DMS53 treated with DMSO at 0.1 percent for 48 hours (cell line): Measurements from ENCODE around the gene GMPPB.
"Not testable (repeated sequence)": the region's sequence is repeated elsewhere in the genome, so short reads cannot be mapped to it uniquely, and the experiment has no call there.

ENCODE experiments used
- DNase-seq: peaks from one replicate; lab custom pipeline; 2025; ENCODE audit not compliant: unreplicated experiment; lab: John Stamatoyannopoulos, UW

GMPPB gene

DNA sequence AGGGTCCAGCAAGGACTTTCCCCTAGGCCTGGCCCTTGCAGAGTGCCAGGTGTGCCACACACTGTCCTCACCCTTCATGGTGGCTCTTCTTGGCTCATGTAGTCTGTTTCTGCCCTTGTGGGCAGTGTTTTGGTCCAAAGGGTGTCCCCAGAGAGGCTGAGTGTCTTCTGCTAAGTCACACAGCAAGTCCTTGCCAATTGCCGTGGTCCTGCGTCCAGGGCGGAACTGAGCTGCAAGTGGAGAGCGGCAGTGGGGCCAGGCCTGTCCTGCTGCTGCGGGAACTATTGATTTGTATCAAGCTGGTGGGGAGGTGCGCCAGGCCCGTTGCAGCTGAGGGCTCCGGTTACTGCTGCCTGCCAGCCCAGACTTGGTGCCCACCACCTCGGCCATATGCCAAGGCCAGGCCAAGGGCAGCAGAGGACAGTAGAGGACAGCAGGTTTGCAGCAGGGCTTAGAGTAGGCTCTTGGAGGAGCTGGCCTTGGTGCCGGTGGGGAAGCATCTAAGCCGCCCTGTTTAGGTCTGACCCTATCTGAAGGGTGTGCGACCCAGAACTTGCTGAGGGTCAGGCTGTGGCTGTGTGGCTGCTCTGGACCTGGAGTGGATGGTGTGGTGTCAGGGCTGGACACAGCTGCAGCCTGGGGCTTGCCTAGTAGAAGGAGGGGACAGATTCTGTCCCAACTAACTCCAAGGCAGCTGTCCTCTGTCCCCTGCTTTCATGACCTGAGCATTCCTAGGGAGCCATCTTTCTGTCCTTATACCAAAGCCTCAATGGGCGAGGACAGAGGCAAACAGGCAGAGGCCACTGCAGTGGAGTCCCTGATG is 8.8 kb downstream of the GMPPB start:
- no peak for DNase-seq

DNA sequence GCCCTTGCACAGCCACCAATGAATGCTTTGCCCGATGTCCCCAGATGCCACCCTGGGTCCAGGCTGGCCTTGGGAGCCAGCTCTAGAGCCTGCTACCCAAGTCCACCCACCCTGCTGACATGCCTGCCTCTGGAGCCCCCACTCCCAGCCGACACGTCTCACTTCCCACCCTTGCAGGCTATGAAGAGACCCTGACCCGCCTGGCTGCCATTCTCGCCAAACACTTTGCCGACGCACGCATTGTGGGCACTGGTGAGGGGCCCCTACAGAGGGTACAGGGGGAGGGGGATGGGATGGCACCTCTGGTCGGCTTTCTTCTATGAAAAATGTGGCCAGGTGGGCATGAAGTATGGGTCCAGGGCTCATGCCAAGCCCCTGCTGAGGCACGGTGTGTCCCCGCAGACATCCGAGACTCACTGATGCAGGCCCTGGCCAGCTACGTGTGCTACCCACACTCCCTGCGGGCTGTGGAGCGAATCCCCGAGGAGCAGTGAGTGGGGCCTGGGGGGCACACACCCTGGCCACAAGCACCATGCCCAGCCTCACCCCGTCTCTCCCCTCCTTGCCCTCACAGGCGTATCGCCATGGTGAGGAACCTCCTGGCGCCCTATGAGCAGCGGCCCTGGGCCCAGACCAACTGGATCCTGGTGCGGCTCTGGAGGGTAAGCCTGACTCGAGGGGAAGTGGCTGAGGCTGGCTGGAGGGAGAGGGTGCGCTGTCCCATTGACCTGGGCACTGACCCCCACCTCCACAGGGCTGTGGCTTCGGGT is 10.2 kb downstream of the GMPPB start:
- DNase-seq = no peak

DNA sequence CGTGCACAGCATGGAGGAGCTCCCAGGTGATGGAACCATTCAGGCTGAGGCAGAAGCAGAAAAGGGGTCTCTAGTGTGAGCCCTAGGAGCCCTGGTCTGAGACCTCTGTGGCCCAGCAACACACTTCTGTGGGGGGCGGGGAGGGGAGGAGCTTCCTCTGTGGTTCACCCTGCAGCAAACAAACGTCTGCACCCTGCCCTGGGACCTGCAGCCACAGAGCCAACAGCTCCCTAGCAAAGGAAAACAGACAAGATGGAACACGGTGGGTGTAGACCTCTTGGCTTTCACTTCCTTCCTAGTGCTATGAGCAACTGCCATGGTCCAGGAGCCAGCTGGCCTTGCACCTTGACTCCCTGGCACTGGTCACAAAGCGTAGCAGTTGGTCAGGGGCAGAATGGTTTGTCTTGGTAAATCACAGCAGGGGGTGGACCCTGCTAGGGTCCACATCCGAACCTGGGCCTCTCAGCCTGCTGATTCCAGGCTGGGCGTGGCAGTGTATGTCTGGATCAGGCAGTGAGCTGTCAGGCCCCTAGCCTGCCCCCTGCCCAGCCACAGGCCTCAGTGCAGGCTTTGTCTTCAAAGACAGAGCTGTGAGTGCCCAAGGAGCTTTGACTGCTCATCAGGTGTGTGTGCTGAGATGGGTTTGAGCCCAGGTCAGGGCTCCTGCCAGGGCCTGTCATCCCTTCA is 11.0 kb downstream of the GMPPB start:
- no peak for DNase-seq

DNA sequence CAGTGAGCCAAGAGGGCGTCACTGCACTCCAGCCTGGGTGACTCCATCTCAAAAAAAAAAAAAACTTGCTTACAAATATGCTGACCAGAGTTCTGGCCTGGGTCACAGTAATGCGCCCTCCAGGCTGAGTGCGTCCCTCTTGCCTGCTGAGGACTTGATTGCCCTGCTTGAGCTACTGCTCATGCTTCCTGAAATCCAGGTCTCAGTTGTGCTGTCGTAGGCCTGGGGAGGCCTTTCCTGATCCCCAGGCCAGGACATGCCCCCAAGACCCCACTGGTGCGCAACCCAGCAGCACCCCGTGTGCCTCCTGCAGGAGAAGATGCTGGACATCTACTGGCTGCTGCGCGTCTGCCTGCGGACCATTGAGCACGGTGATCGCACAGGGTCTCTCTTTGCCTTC is 11.6 kb downstream of the GMPPB start:
- DNase-seq = no peak

DNA sequence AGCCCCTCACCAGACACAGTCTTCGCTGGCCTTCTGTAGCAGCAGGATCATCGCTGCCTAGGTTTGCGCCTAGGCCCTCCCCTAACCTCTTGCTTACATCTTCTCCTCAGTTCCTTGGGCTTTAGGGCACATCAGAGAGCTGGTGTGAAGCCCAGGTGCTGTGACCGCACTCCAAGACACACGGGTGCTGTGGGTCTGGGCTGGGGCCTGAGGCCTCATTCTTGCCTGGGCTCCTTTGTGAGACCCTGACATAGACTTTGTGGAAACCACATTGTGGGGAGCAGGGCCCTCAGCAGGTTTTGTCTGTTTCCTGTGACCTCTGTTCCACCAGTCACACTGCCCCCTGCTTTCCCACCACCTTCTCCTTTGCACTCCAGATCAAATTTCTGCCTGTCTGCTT is 12.3 kb downstream of the GMPPB start:
- DNase-seq = no peak

DNA sequence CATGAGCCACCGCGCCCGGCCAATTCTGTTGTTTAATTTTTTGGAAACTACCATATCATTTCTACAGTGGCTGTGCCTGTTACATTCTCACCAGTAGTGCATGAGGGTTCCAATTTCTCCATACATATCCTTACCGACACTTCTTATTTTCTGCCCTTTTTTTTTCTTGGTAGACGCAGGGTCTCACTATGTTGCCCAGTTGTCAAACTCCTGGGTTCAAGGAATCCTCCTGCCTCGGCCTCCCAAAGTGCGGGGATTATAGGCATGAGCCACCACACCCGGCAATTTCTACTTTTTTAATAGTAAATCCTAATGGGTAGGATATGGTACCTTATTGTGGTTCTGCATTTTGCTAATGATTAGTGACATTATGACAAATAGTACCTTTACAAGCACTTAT is 13.9 kb downstream of the GMPPB start:
- no peak for DNase-seq

DNA sequence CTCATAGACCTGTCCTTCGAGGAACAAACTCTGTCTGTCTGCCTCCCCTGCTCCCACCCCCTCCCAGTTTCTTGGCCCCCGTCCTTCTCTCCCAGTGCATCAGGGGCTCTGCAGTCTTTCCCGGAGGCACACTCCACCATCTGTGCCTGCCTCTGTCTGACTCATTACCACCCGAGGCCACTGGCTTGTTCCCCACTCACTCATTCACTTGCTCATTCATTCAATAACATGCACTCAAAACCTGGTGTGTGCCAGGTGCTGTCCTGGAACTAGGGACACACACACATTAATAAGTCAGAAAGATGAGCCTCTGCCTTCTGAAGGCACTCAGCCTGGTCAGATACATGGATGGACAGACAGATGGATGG is 16.7 kb downstream of the GMPPB start:
- no peak for DNase-seq

DNA sequence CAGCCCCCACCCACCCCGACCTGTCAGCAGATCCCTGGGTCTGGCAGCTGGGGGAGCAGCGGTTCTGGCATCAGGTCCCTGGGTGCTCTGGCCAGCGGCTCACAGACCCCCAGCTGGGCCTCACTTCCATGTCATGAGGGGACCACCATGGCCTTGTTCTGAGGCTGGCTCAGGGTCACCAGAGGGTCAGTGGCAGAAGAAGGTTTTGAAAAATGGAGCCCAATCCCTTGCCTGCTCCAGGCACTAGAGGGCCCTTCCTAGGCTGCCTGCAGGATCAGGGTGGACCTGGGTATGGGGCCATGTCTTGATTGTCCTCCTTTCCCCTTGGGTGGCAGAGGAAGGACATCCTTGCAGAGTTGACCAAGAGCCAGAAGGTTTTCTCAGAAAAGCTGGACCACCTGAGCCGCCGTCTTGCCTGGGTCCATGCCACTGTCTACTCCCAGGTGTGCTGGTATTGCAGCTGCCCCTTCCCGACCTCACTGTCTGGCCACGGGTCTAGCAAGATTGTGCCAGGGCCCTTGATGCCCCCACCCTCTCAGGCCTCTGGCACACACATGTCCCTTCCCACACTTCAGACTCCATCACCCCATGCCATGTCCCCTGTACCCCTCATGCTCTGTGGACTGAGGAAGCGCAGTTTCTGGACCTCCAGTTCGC is 17.2 kb downstream of the GMPPB start:
- DNase-seq = no peak

DNA sequence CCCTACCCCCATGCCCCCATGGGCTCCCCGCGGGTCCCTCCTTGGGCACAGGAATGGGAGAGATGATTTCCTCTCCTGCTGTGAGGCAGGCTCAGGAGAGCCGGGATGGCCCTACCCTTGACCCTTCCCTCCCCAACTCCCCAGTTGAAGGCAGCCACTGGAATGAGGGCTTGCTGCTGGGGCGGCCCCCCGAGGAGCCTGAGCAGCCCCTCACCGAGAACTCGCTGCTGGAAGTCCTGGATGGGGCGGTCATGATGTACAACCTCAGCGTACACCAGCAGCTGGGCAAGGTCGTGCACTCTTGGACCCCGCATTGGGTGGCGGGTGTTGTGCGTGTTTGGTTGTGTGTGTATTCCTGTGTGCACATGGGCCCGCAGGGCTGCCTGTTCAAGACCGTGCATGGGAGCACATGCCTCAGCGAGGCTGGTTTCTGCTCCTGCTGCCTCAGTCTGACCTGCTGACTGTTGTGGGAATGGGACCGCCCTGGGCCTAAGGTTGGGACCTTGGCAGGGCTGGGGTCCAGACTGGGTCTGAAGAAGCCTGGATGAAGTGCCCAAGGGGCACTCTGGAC is 18.3 kb downstream of the GMPPB start:
- no peak for DNase-seq

DNA sequence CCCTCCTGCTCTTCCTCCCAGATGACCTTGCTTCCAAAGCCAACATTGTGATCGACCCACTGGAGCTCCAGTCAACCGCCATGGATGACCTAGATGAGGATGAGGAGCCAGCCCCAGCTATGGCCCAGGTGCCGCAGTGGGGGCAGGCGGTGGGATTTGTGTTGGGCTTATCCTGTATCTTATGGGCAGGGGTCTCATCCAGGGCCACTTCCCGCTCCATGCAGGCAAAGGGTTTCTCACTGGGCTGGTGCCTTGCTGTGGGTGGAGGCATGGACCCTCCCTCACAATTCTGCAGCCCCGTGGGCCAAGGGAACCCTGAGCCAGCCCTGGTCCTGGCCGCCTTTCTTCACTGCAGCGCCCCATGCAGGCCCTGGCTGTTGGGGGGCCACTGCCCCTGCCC is 19.1 kb downstream of the GMPPB start:
- no peak for DNase-seq

DNA sequence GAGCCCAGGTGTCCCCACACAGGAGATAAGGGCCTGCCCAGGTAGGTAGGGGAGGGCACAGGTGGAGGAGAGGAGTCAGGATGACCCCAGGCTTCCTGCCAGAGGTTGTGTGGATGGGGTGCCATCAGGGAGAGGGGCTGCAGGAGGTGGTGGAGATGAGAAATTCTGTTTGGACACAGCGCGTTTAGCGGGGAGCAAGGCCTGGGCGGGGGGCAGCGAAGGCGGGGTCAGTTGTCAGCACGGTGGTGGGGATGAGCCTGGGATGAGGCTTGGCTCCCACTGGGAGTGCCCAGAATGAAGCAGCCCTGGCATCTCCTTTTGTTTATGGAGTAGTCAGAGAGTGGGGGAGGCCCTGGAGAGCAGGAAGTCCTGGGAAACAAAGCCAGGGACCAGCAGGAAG is 19.8 kb downstream of the GMPPB start:
- DNase-seq = no peak

DNA sequence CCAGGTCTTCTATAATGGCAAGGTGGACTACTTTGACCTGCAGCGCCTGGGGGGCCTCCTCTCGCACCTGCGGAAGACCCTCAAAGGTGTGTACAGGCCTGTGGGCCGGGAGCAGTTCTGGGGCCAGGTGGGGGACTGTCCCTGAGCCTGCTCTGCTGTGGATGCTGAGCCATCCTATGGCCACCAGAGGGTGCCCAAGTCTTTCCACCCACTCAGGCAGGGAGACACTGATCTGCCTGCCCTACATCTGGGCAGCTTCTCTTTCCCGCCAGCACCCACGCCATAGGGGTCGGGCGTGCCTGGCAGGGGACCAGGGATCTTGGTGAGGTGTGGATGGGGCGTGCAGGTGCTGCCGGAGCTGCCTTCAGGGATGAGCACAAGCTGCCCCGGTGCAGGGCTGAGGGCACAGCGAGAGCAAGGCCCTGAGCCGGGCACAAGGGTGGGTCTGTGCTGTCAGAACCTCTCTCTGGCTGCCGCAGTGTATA is 20.3 kb downstream of the GMPPB start:
- peak; percentile 1 for DNase-seq

DNA sequence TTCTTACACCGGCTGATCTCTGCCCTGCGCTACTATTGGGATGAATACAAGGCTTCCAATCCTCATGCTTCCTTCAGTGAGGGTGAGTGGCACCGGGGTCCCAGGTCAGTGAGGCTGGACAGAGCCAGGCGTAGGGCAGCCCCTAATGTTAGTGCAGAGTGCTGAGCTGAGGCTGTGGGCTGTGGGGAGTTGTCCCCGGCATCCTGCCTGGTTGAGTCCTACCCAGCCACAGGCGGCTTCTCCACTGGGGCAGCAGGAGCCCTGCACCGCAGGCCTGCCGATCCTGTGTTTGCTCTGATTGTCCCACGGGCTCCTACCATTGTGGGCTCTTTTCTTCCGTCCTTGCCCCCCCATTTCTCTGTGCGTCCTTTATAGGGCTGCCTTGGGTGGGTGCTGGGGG is 21.1 kb downstream of the GMPPB start:
- DNase-seq = no peak

DNA sequence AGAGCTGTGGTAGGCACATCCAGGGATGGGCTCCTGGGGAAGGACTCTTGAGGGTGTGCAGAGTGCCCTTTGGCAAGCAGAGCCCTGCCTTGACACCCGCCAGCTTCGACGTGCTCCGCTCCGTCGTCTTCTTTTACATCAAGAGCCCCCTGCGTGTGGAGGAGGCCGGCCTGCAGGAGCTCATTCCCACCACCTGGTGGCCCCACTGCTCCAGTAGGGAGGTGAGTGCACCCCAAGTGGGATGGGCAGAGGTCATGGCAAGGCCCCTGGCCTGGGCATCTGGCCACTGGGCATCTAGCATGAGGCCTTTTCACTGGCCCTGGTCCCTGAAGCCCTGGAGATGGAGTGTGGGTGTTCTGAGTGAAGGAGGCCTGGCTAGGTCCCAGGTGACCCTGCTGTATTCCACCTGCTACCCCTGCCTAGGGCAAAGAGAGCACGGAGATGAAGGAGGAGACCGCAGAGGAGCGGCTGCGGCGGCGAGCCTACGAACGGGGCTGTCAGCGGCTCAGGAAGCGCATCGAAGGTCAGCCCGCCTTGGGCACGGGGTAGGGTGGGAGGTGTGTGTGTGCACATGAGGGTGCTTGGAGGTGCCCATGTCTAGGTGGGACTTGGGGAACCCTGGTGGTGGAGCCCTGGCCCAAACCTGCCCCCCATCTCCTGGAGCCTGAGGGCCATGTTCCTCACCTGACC is 22.2 kb downstream of the GMPPB start:
- DNase-seq = no peak

DNA sequence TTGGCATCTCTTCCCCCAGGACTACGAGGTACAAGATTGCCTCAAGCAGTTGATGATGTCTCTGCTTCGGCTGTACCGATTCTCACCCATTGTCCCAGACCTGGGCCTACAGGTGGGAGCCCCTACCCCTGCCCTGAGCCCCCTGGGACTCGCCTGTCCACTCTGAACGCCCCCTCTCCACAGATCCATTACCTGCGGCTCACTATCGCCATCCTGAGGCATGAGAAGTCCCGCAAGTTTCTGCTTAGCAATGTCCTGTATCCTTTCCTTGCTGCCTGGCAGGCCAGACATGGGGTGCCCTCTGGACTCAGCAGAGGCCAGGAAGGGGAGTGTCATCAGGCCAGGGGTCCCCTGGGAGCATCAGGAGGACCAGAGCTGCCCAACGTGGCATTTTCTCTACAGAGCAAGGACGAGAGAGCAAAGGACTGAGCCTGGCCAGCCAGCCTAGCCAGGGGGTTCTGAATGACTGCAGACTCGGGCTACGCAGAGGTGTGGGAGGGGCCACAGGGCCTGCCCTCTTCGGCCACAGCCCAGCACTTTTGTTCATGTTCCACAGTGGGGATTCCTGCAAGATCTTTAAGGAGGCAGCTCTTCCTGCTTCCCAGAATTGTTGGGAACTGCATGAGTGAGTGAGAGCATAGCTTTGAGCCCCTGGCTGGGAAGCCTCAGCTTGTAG is 23.2 kb downstream of the GMPPB start:
- DNase-seq = no peak

DNA sequence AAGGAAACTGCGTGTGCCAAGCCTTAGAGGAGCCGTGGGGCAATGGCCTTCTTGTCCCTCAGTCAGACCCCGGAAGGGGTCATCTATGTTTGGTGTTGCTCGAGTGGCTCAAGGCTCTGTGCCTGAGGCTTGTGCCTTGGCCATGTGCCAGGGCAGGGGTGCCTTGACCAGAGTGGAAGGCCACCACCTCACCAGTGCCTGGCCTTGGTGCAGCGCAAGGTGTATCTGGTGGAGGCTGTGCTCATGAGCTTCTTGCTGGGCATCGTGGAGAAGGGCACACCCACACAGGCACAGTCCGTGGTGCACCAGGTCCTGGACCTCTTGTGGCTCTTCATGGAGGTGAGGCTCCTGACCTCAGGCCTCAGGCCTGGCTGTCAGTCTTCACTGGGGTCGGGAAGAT is 23.7 kb downstream of the GMPPB start:
- DNase-seq = no peak

DNA sequence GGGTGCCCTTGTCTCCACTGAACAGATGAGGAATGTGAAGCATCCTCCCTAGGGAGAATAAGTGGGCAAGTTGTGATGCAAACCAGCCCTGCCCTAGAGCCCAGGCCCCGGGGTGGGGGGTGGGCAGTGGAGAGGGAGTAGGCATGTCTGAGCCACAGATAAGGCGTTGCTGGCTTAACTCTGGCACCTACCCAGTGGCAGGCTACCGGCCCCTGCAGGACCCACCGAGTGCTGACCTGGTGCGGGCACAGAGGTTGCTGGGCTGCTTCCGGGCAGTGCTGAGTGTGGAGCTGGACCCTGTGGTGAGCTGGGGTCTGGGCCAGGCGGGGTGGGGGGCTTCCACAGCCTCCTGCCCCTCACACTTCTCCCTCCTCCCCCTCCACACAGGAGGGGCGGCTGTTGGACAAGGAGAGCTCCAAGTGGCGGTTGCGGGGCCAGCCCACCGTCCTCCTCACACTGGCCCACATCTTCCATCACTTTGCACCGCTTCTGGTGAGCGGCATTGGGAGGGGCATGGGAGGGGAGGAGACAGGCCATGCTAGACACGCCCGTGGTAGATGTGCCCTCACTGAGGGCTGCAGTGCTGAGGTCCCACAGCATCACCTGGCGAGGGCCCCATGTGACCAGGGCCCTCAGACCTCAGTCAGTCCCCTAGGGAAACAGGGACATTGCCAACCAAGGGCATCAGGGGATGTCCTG is 24.3 kb downstream of the GMPPB start:
- no peak for DNase-seq

DNA sequence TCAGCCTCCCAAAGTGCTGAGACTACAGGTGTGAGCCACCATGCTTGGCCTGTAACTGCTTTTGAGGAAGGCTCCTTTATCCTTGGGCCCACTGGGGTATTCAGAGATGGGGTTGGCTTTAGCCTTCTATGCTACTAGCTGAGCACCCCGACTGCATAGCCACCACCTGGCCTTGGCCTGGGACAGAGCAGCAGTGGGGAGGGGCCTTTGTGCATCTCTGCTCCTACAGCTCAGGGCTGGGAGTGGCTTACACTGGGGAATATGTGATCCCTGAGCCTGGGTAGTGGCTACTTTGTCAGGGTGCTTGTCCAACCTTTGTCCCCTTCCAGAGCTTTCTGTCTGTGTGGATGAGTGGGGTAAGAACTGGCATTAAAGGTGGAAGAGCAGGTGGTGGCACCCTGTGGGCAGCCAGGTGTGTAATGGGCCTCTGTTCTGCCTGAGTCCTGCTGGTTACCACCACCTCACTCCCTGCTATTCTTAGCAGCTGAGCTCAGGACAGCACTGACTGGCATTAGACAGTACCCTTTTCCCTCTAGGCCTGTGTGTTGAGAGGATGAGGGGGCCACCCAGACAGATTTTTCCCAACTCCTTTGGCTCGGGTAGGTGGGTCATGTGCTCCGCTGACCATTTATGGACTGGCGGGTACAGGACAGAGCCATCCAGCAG is 28.3 kb downstream of the GMPPB start:
- not testable (repeated sequence) for DNase-seq
